GM10266 (cell line): Measurements from ENCODE around the gene FAM53A.
A peak's percentile ranks its signal among the peaks of the same experiment; 100 is the strongest.

Source experiments
- DNase-seq: peaks from one replicate; pipeline ENCODE4 v3.0.0; 2012; ENCODE audit errors: extremely low spot score
- CTCF ChIP-seq: IDR thresholded peaks from 2 replicates; pipeline ENCODE4 v1.5.1; 2012; ENCODE audit warnings: mild to moderate bottlenecking, low read depth; ENCODE audit not compliant: control insufficient read depth, insufficient read depth; ENCODE audit errors: missing control alignments

The FAM53A gene

DNA sequence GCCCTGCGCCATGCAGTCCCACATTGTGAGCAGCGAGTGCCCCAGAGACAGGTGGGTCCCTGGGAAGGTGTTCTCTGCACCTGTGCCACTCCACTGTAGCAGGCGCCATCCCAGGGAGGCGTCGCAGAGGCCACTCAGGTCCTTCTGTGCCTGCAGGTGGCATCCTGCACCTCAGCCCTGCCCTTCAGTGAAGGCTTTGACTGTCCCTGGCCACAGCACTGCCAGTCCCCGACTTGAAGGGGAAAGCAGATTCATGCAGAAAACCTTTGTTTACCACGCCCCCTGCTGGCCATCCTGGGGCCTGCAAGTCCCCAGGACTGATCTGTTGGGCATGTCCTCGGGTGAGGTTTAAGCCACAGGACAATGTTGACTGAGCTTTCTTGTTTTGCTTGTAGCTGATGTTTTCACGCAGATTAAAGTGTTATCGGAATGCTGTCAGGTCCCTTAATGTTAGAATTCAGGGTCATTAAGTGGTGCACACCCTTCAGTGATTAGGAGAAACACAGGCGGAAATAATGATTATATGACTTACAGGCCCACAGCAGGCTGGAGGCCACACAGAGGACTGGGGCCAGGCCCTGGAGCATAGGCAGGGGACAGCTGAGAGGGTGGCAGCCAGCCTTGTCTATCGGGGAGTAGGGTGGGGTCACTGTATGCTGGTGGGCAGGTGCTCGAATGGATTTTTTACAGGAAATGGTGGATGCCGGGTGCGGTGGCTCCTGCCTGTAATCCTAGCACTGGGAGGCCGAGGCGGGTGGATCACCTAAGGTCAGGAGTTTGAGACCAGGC, 42.2 kb upstream of the FAM53A start:
- TF ChIP-seq CTCF: peak; percentile 96
- DNase-seq: peak; percentile 86

- no peak for TF ChIP-seq CTCF
- no peak for DNase-seq
Observed at GRCh38 chr4:1725521-1725920, 41.4 kb upstream of the FAM53A start.

DNA sequence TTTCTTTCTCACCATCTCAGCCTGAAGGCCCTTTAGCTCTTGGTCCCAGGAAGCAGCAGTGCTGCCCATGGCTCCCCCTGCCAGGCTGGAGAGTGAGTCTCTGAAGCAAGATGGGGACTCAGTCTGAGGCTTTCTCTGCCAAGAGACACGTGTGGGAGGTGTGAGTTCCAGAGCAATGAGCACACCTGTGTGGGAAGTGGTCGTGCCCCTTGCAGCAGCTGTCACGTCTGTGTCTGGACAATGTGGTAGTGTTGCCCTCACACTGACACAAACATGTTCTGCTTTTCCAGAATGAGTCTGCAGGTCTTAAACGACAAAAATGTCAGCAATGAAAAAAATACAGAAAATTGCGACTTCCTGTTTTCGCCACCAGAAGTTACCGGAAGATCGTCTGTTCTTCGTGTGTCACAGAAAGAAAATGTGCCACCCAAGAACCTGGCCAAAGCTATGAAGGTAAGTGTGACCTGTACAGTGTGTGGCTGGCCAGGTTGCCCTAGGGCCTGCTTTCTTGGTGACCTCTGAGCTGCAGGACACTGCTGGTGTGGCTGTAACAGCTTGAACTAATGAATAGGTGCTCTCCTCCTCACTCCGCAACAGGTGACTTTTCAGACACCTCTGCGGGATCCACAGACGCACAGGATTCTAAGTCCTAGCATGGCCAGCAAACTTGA, 39.2 kb upstream of the FAM53A start:
- TF ChIP-seq CTCF: no peak
- DNase-seq: no peak

DNA sequence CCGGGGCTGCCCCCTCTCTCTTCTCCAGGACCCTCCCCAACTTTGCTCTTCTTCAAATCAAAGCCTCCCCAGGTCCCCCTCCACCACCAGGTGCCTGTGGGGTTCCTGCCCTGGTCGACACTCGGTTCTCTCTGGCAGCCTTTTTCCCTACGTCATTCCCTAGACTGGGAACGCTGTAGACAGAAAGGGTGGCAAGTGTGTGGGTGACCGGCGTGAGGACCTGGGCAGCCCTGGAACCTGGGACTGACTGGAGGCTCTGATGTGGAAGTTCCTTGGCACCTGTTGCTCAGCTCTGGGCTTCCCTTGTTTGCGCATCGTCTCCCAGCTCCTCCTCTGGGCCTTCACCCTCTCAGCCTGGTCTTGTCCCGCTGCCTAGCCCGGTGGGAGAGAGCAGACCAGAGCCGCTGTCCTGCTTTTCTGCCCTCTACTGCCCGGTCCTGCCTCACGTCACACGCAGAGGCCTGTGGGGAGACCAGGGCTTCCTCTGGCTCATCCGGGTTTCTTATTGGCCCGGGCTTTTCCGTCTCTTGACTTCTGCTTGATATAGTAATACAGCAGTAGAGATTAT, 38.5 kb upstream of the FAM53A start:
- no peak for DNase-seq
- TF ChIP-seq CTCF: no peak

DNA sequence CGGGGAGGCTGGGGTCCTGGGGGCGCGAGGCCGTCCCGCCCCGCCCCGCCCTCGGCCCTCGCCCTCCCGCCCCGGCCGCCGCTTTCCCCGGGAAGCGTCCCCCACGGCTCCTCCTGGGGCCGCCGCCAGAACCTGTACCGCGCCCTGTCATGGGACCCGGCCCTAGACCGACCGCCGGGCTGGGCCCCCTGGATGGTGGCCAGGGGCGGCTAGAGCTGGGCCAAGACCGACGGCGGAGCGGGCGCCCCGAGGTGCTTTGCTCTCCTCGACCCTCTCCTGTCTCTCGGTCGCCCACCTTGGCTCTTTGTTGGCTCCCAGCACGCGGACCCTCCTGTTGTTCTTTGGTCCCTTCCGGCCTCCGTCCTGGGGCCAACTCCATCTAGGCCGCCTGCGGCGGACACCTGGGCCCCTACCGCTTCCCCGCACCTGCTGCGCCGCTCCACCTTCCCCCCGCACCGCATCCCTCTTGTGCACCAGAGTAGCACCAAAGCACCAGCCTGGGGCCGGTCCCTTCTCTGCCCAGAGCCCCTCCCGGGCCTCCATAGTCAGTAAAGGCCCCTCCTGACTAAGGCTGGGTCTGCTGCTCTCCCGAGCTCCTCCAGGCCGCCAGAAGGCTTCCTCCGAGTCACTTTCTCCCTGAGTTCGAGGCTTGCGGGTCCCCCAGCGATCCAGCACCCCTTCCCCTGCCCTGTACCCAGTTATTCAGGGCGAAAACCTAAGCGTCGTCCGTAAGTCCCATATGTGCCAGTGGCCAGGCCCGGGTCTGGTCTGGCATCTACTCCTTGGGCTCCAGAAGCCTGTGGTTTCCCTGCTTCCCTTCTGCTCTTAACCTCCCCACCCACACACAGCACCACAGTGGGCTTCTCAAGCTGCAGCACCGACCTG, 37.8 kb upstream of the FAM53A start:
- no peak for DNase-seq
- TF ChIP-seq CTCF: no peak

DNA sequence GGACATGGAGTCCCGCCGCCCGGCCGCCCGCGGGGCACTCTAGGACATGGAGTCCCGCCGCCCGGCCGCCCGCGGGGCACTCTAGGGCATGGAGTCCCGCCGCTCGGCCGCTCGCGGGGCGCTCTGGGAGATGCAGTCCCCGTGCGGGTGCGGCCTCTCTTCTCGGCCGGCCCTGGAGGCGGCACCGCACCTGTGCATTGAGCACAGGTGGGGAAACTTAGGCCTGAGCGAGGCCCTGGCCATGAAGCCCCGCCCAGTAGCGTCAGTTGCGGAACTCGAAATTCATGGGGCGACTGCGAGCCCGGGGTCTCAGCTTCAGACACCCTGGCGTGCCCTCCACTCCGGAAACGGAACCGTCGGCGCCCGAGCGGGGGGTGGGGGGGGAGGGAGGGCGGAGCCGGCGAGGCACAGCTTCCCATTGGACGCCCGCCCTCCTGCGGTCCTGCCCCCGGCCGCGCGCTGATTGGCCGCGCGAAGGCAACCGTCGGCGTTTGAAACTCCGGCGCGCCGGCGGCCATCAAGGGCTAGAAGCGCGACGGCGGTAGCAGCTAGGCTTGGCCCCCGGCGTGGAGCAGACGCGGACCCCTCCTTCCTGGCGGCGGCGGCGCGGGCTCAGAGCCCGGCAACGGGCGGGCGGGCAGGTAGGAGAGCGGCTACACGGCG, 37.0 kb upstream of the FAM53A start, which contains the start of the genes TACC3 and TMEM129:
TACC3 (plus strand) TSS at position 519 of the 663 bp plus-strand sequence. CDS start 1,901 bp downstream, outside the sequence.
TMEM129 (minus strand) TSS at position 321 of the 663 bp plus-strand sequence. CDS start 486 bp downstream, outside the sequence.
- peak; percentile 100 for DNase-seq
- TF ChIP-seq CTCF: no peak
